SK-N-SH (cell line): ENCODE results near the gene CHST6. TPM values are rescaled to one million over a fixed set of nuclear protein-coding genes. Genes with fewer than 3 reads are reported as not detected.
"Not testable (repeated sequence)": the region's sequence is repeated elsewhere in the genome, so short reads cannot be mapped to it uniquely, and the experiment has no call there.

Source experiments
- CTCF ChIA-PET: fragments of 300-600, 350-600 bp; formaldehyde crosslinking; extraction: SDS; loops from one replicate; lab custom pipeline; 2021; lab: Yijun Ruan, JAX
- POLR2A ChIA-PET: fragments of 350-600 bp; sonication (Branson Sonifier 250); formaldehyde crosslinking; extraction: SDS; loops from one replicate; lab custom pipeline; 2020; ENCODE audit warnings: antibody characterized with exemption, inconsistent platforms; lab: Yijun Ruan, JAX
- DNase-seq: peaks from one replicate; pipeline ENCODE4 v3.0.0; 2012
- H2AFZ ChIP-seq: fragments of 200-600 bp; sonication (generic); 2 replicates; pipeline ENCODE4 v1.8.1; 2016; ENCODE audit warnings: antibody characterized with exemption, mild to moderate bottlenecking, low read depth
- H3F3A ChIP-seq: fragments of 200-600 bp; sonication (generic); replicated peaks from 2 replicates; pipeline ENCODE3; 2016; ENCODE audit warnings: antibody characterized with exemption, mild to moderate bottlenecking; ENCODE audit not compliant: insufficient read depth
- H3K27ac ChIP-seq, 2 experiments: fragments of 200-500 bp in 1 of 2; fragments of 200-600 bp in 1 of 2; sonication (Bioruptor generic) in 1 of 2; sonication (generic), shearing (Covaris generic) in 1 of 2; 2 replicates each; pipeline versions ENCODE4 v1.5.1 to v1.6.1; 2014 to 2016; ENCODE audit warnings: low read depth in 2 of 2, inconsistent platforms in 1 of 2, low read length in 1 of 2, mild to moderate bottlenecking in 1 of 2, mixed read lengths in 1 of 2
- H3K27me3 ChIP-seq: fragments of 200-600 bp; sonication (generic), shearing (Covaris generic); 2 replicates; pipeline ENCODE4 v1.6.1; 2016; ENCODE audit warnings: mixed run types; ENCODE audit not compliant: insufficient read depth
- H3K36me3 ChIP-seq, 2 experiments: fragments of 200-500 bp in 1 of 2; fragments of 200-600 bp in 1 of 2; sonication (Bioruptor generic) in 1 of 2; sonication (generic) in 1 of 2; replicated peaks in 1 of 2; 2 replicates each; pipeline versions ENCODE3 to v1.5.1; 2014 to 2016; ENCODE audit warnings: low read length in 1 of 2, mild to moderate bottlenecking in 1 of 2; ENCODE audit not compliant: insufficient read depth in 2 of 2, control insufficient read depth in 1 of 2
- H3K4me1 ChIP-seq, 2 experiments: fragments of 200-500 bp in 1 of 2; fragments of 200-600 bp in 1 of 2; sonication (Bioruptor generic) in 1 of 2; sonication (generic), shearing (Covaris generic) in 1 of 2; 2 replicates each; pipeline versions ENCODE4 v1.5.1 to v1.6.1; 2014 to 2016; ENCODE audit warnings: low read depth in 1 of 2, low read length in 1 of 2, mixed run types in 1 of 2; ENCODE audit not compliant: insufficient read depth in 2 of 2, control insufficient read depth in 1 of 2
- H3K4me2 ChIP-seq: fragments of 200-600 bp; sonication (generic), shearing (Covaris generic); 2 replicates; pipeline ENCODE4 v1.6.1; 2017; ENCODE audit warnings: mixed run types
- H3K4me3 ChIP-seq, 2 experiments: fragments of 200-500 bp in 1 of 2; fragments of 200-600 bp in 1 of 2; sonication (Bioruptor generic) in 1 of 2; sonication (generic), shearing (Covaris generic) in 1 of 2; 2 replicates each; pipeline versions ENCODE4 v1.5.1 to v1.8.1; 2014 to 2016; ENCODE audit warnings: low read depth in 2 of 2, inconsistent platforms in 1 of 2, low read length in 1 of 2, mild to moderate bottlenecking in 1 of 2, mixed read lengths in 1 of 2, moderate library complexity in 1 of 2
- H3K79me2 ChIP-seq: fragments of 200-600 bp; sonication (generic); 2 replicates; pipeline ENCODE4 v1.8.1; 2017; ENCODE audit warnings: mild to moderate bottlenecking; ENCODE audit not compliant: insufficient read depth
- H3K9ac ChIP-seq: fragments of 200-600 bp; sonication (generic); 2 replicates; pipeline ENCODE4 v1.6.1; 2017; ENCODE audit warnings: mixed run types
- H3K9me2 ChIP-seq: fragments of 200-600 bp; sonication (generic); 2 replicates; pipeline ENCODE4 v1.6.1; 2017; ENCODE audit warnings: mixed run types
- H3K9me3 ChIP-seq: fragments of 200-600 bp; sonication (generic); 2 replicates; pipeline ENCODE4 v1.6.1; 2017; ENCODE audit warnings: mixed run types, mild to moderate bottlenecking, moderate library complexity
- H4K20me1 ChIP-seq: fragments of 200-600 bp; sonication (generic); 2 replicates; pipeline ENCODE4 v1.6.1; 2017; ENCODE audit warnings: mild to moderate bottlenecking, mixed run types; ENCODE audit not compliant: insufficient read depth
- CHD2 ChIP-seq: fragments of 150-350 bp; IDR thresholded peaks from 2 replicates; pipeline ENCODE4 v1.6.1; 2018; ENCODE audit warnings: low read length; ENCODE audit not compliant: partially characterized antibody
- EP300 ChIP-seq, 2 experiments: IDR thresholded peaks; 2 replicates each; pipeline versions ENCODE4 v1.4.0 to v1.6.1; 2012; ENCODE audit warnings: borderline replicate concordance in 1 of 2, low read depth in 1 of 2, low read length in 1 of 2
- FOSL2 ChIP-seq: IDR thresholded peaks from 2 replicates; pipeline ENCODE4 v1.4.0; 2012; ENCODE audit warnings: low read depth, mild to moderate bottlenecking, moderate library complexity, borderline replicate concordance
- GATA2 ChIP-seq: sonication (generic); formaldehyde crosslinking; IDR thresholded peaks from 2 replicates; pipeline ENCODE4 v1.5.0; 2020; ENCODE audit warnings: mild to moderate bottlenecking, missing genetic modification reagents
- JUND ChIP-seq: IDR thresholded peaks from 2 replicates; pipeline ENCODE4 v1.4.0; 2012
- MAX ChIP-seq: IDR thresholded peaks from 2 replicates; pipeline ENCODE4 v1.4.0; 2012; ENCODE audit warnings: low read depth
- MEF2A ChIP-seq: IDR thresholded peaks from 2 replicates; pipeline ENCODE4 v1.4.0; 2012; ENCODE audit warnings: low read depth, borderline replicate concordance
- NFIC ChIP-seq: IDR thresholded peaks from 2 replicates; pipeline ENCODE4 v1.4.0; 2012; ENCODE audit warnings: borderline replicate concordance
- NRF1 ChIP-seq: IDR thresholded peaks from 2 replicates; pipeline ENCODE4 v1.6.1; 2012; ENCODE audit warnings: low read depth, mild to moderate bottlenecking, low read length
- PBX3 ChIP-seq: IDR thresholded peaks from 2 replicates; pipeline ENCODE4; 2012
- POLR2AphosphoS5 ChIP-seq: IDR thresholded peaks from 2 replicates; pipeline ENCODE4 v1.6.1; 2012; ENCODE audit warnings: low read depth, low read length
- RFX5 ChIP-seq: IDR thresholded peaks from 2 replicates; pipeline ENCODE4 v1.6.1; 2012; ENCODE audit warnings: mild to moderate bottlenecking, improper control_type of control experiment, low read length
- RXRA ChIP-seq: IDR thresholded peaks from 2 replicates; pipeline ENCODE4 v1.4.0; 2012; ENCODE audit warnings: low read depth, mild to moderate bottlenecking, borderline replicate concordance
- TAF1 ChIP-seq: IDR thresholded peaks from 2 replicates; pipeline ENCODE4 v1.6.1; 2012; ENCODE audit warnings: low read depth, mild to moderate bottlenecking, low read length, moderate library complexity, borderline replicate concordance
- USF1 ChIP-seq: IDR thresholded peaks from 2 replicates; pipeline ENCODE4 v1.4.0; 2012; ENCODE audit warnings: low read depth, borderline replicate concordance
- USF2 ChIP-seq: fragments of 150-350 bp; IDR thresholded peaks from 2 replicates; pipeline ENCODE4 v1.6.1; 2017; ENCODE audit warnings: antibody characterized with exemption, low read length, low read depth, borderline replicate concordance
- WGBS: methylation state at CpG from one replicate; pipeline ENCODE4 v1.1.6; 2017; ENCODE audit warnings: low lambda C conversion rate; 5-methylcytosine and 5-hydroxymethylcytosine counted together
- polyA plus RNA-seq, 3 experiments: library from polyadenylated mRNA; depleted of rRNA; stranded (reverse); fragments of >200 nt; gene quantifications; 2 replicates each; pipeline ENCODE4 v1.2.3, GENCODE V29; 2012
- TF ChIP-seq, protein P1 (sequence below): fragments of 200-600 bp; sonication (generic); IDR thresholded peaks from 2 replicates; pipeline ENCODE4 v1.6.1; 2017; ENCODE audit warnings: antibody characterized with exemption, mild to moderate bottlenecking, moderate library complexity
- TF ChIP-seq, protein P2 (sequence below): IDR thresholded peaks from 2 replicates; pipeline ENCODE4 v1.4.0; 2012; ENCODE audit warnings: low read depth, borderline replicate concordance

Gene CHST6
- polyA plus RNA-seq, 1 of the 3 experiments (the other 2 are of a cell fraction): 0.30 TPM

DNA sequence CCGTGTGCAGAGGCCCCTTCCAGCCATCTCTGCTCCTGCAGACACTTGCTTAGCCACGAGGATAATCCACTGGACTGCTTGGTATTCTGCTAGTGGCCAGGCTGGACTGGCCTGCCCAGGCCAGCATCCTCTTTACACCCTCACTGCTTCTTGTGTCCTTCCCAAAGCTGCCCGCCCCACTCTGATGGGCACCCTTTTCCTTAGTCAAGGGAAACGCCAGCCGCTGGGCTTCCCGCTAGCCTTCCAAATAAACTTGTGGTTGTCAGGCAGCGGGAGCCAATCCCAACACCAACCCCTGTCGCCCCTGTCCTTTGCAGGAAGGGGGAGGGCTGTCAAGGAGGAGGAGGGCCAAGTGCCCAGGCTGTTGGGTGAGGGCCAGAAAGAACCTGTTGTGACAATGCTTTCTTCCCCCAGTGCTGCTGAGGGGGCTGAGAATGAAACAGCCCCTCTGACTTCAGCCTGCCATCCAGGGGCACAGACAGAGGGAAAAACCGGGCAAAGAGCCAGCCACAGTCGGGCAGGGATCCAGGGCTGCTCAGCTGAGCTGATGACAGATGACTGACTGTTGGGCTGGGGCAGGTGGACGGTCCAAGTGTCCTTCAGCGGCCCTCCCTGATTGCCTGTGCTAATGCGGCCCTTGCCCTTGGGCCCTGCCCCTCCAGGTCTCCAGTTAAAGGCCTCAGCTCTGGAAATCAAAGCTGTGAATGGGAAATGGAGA lies 3.5 kb upstream of the CHST6 start:
- H3K79me2 ChIP-seq, H3K4me3 ChIP-seq, H3K9me3 ChIP-seq, H3F3A ChIP-seq, H4K20me1 ChIP-seq, H3K9ac ChIP-seq: not testable (repeated sequence)
- CTCF ChIA-PET: interaction anchor here (1.3 kb wide), 1 partner anchor 18 kb away, joined by 7 read pairs; no protein-coding TSS in a partner anchor
- WGBS: 21% methylated on average over 9 of the region's 13 CpGs
- TF ChIP-seq PBX3 (peak; percentile 39), NFIC (peak; percentile 57)
- TF ChIP-seq, all 33 proteins: peak for 2; not testable (repeated sequence) for 31
- H3K4me2 ChIP-seq, H3K36me3 ChIP-seq, H2AFZ ChIP-seq, DNase-seq, H3K9me2 ChIP-seq, POLR2A ChIA-PET, H3K27ac ChIP-seq, H3K27me3 ChIP-seq, H3K4me1 ChIP-seq: not testable (repeated sequence)

- Histone ChIP-seq H3F3A (peaks cover 4% of the 10 kb centered on the region), H3K4me1 (peaks cover 5 to 7% of the 10 kb centered on the region in 2 experiments; a peak in 2 of 4 replicates), H2AFZ (no peak overlapping the region), H3K9me3 (no peaks in the 10 kb centered on the region), H3K79me2 (no peaks in the 10 kb centered on the region), H3K27me3 (no peaks in the 10 kb centered on the region), H3K27ac (no peak overlapping the region), H3K4me3 (no peak overlapping the region), H3K4me2 (no peak overlapping the region), H3K36me3 (no peaks in the 10 kb centered on the region), H3K9ac (no peak overlapping the region), H4K20me1 (no peaks in the 10 kb centered on the region), H3K9me2 (no peaks in the 10 kb centered on the region)
- 80% methylated on average over 4 of the region's 4 CpGs for WGBS
- ChIA-PET POLR2A (interaction anchor here (0.9 kb wide), 1 partner anchor 18 kb away, joined by 3 read pairs; no protein-coding TSS in a partner anchor), CTCF (interaction anchor here (0.7 to 2.1 kb wide), 9 partner anchors 14 to 298 kb away, joined by 3 to 11 read pairs (median 3); no protein-coding TSS in a partner anchor)
- TF ChIP-seq TAF1 (no peak), CHD2 (no peak), RFX5 (no peak), GATA2 (CRISPR knock-in tag) (no peak), MAX (no peak), POLR2AphosphoS5 (no peak), MEF2A (no peak), PBX3 (no peak), FOSL2 (no peak), NFIC (no peak), EP300 (IDR thresholded peaks at IDR 0.05; ENCODE audit: borderline replicate concordance in 1 of 2, low read depth in 1 of 2, low read length in 1 of 2) (no peak), NRF1 (no peak), JUND (no peak), USF1 (no peak), USF2 (no peak), RXRA (no peak)
- TF ChIP-seq, protein P1, sequence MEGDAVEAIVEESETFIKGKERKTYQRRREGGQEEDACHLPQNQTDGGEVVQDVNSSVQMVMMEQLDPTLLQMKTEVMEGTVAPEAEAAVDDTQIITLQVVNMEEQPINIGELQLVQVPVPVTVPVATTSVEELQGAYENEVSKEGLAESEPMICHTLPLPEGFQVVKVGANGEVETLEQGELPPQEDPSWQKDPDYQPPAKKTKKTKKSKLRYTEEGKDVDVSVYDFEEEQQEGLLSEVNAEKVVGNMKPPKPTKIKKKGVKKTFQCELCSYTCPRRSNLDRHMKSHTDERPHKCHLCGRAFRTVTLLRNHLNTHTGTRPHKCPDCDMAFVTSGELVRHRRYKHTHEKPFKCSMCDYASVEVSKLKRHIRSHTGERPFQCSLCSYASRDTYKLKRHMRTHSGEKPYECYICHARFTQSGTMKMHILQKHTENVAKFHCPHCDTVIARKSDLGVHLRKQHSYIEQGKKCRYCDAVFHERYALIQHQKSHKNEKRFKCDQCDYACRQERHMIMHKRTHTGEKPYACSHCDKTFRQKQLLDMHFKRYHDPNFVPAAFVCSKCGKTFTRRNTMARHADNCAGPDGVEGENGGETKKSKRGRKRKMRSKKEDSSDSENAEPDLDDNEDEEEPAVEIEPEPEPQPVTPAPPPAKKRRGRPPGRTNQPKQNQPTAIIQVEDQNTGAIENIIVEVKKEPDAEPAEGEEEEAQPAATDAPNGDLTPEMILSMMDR: no peak
- TF ChIP-seq, protein P2, sequence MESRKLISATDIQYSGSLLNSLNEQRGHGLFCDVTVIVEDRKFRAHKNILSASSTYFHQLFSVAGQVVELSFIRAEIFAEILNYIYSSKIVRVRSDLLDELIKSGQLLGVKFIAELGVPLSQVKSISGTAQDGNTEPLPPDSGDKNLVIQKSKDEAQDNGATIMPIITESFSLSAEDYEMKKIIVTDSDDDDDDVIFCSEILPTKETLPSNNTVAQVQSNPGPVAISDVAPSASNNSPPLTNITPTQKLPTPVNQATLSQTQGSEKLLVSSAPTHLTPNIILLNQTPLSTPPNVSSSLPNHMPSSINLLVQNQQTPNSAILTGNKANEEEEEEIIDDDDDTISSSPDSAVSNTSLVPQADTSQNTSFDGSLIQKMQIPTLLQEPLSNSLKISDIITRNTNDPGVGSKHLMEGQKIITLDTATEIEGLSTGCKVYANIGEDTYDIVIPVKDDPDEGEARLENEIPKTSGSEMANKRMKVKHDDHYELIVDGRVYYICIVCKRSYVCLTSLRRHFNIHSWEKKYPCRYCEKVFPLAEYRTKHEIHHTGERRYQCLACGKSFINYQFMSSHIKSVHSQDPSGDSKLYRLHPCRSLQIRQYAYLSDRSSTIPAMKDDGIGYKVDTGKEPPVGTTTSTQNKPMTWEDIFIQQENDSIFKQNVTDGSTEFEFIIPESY: no peak
- no peak for DNase-seq
Measured at GRCh38 chr16:75497558-75497957, 2.3 kb upstream of the CHST6 start.
